GM21723 (cell line): Measurements from ENCODE around the gene PPP3CA.
"Not testable (repeated sequence)": the region's sequence is repeated elsewhere in the genome, so short reads cannot be mapped to it uniquely, and the experiment has no call there.

Experiments
- ATAC-seq: cut with Tn5 transposase; IDR thresholded peaks from one replicate; pipeline ENCODE4 v1.9.1; 2021; ENCODE audit warnings: mild to moderate bottlenecking, moderate library complexity; ENCODE audit not compliant: unreplicated experiment

PPP3CA gene

GRCh38 chr4:101258883-101259282 lies 88.4 kb downstream of the PPP3CA start:
- no peak for ATAC-seq

- no peak for ATAC-seq
Measured at GRCh38 chr4:101256222-101256621, 91.1 kb downstream of the PPP3CA start.

GRCh38 chr4:101254776-101255175 lies 92.5 kb downstream of the PPP3CA start:
- no peak for ATAC-seq

- ATAC-seq = no peak
Measured at GRCh38 chr4:101253121-101253520, 94.2 kb downstream of the PPP3CA start.

- ATAC-seq = no peak
Measured at GRCh38 chr4:101252721-101253120, 94.6 kb downstream of the PPP3CA start.

GRCh38 chr4:101251261-101251660 lies 96.1 kb downstream of the PPP3CA start:
- ATAC-seq = no peak

GRCh38 chr4:101244349-101244748 lies 103.0 kb downstream of the PPP3CA start:
- ATAC-seq = no peak

- no peak for ATAC-seq
Measured at GRCh38 chr4:101242441-101242840, 104.9 kb downstream of the PPP3CA start.

- no peak for ATAC-seq
Measured at GRCh38 chr4:101240099-101240498, 107.2 kb downstream of the PPP3CA start.

- no peak for ATAC-seq
Measured at GRCh38 chr4:101239665-101240064, 107.7 kb downstream of the PPP3CA start.

GRCh38 chr4:101238706-101239105 lies 108.6 kb downstream of the PPP3CA start:
- ATAC-seq = no peak

- ATAC-seq = no peak
Measured at GRCh38 chr4:101237773-101238172, 109.6 kb downstream of the PPP3CA start.

GRCh38 chr4:101236097-101236496 lies 111.2 kb downstream of the PPP3CA start:
- ATAC-seq = no peak

GRCh38 chr4:101234141-101234540 lies 113.2 kb downstream of the PPP3CA start:
- not testable (repeated sequence) for ATAC-seq

- ATAC-seq = no peak
Measured at GRCh38 chr4:101232074-101232776, 115.1 kb downstream of the PPP3CA start.

- ATAC-seq = no peak
Measured at GRCh38 chr4:101230801-101231426, 116.4 kb downstream of the PPP3CA start.

- ATAC-seq = no peak
Measured at GRCh38 chr4:101229116-101229515, 118.2 kb downstream of the PPP3CA start.

- no peak for ATAC-seq
Measured at GRCh38 chr4:101227715-101228114, 119.6 kb downstream of the PPP3CA start.

- no peak for ATAC-seq
Measured at GRCh38 chr4:101224358-101225218, 122.7 kb downstream of the PPP3CA start.

- no peak for ATAC-seq
Measured at GRCh38 chr4:101222156-101222845, 125.0 kb downstream of the PPP3CA start.

- no peak for ATAC-seq
Measured at GRCh38 chr4:101221294-101221693, 126.0 kb downstream of the PPP3CA start.
